Panc1 (cell line): ENCODE measurements around the gene SERPINE2. TPM values are rescaled to one million over a fixed set of nuclear protein-coding genes. Genes with fewer than 3 reads are reported as not detected.

Experiments
- ATAC-seq: fragments of 200-7000 bp; cut with Tn5 transposase; 2 replicates; pipeline ENCODE4 v1.9.1; 2020; ENCODE audit warnings: mild to moderate bottlenecking, moderate library complexity
- BruUV-seq: library from RNA; stranded (reverse); fragments of 400-500 nt; replicated peaks from 2 replicates; lab custom pipeline; 2021; lab: Mats Ljungman, UMichigan
- CTCF ChIA-PET: fragments of 300-600 bp; sonication (Branson Sonifier 250); formaldehyde crosslinking; loops from one replicate; lab custom pipeline; 2022; ENCODE audit warnings: antibody characterized with exemption; lab: Charles Lee
- POLR2A ChIA-PET: fragments of 300-600 bp; sonication (Branson Sonifier 250); formaldehyde crosslinking; loops from one replicate; lab custom pipeline; 2022; ENCODE audit warnings: antibody characterized with exemption; lab: Charles Lee
- DNase-seq: peaks from one replicate; pipeline ENCODE4 v3.0.0-alpha.2; 2010; ENCODE audit warnings: low read depth, low spot score
- H3K27ac ChIP-seq: 2 replicates; pipeline ENCODE4 v1.5.1; 2011; ENCODE audit warnings: mild to moderate bottlenecking, low read length, inconsistent platforms
- H3K27me3 ChIP-seq: fragments of 200-500 bp; sonication (Bioruptor generic); 2 replicates; pipeline ENCODE4 v1.6.0; 2014; ENCODE audit warnings: low read length, inconsistent platforms; ENCODE audit not compliant: control insufficient read depth, insufficient read depth
- H3K36me3 ChIP-seq: fragments of 200-500 bp; sonication (Bioruptor generic); 2 replicates; pipeline ENCODE4 v1.5.1; 2014; ENCODE audit warnings: inconsistent platforms, mild to moderate bottlenecking, low read length, moderate library complexity; ENCODE audit not compliant: control insufficient read depth, insufficient read depth
- H3K4me1 ChIP-seq: 2 replicates; pipeline ENCODE4 v1.5.1; 2011; ENCODE audit warnings: inconsistent platforms, mild to moderate bottlenecking, low read length, moderate library complexity; ENCODE audit not compliant: control insufficient read depth, insufficient read depth
- H3K4me3 ChIP-seq, 2 experiments: 2 replicates each; pipeline ENCODE4 v1.5.1; 2011 to 2012; ENCODE audit warnings: low read depth in 2 of 2, low read length in 2 of 2, mild to moderate bottlenecking in 2 of 2, inconsistent platforms in 1 of 2, moderate library complexity in 1 of 2
- H3K9me3 ChIP-seq: fragments of 200-500 bp; sonication (Bioruptor generic); 2 replicates; pipeline ENCODE4 v1.5.1; 2014; ENCODE audit warnings: low read depth, mild to moderate bottlenecking, inconsistent platforms, low read length, moderate library complexity; ENCODE audit not compliant: control insufficient read depth, insufficient read depth
- POLR2AphosphoS5 ChIP-seq: IDR thresholded peaks from 2 replicates; pipeline ENCODE4 v1.6.1; 2012; ENCODE audit warnings: mild to moderate bottlenecking, low read depth, low read length, moderate library complexity
- SIN3A ChIP-seq: IDR thresholded peaks from 2 replicates; pipeline ENCODE4 v1.6.1; 2012; ENCODE audit warnings: low read depth, mild to moderate bottlenecking, low read length, moderate library complexity, borderline replicate concordance; ENCODE audit not compliant: insufficient read depth
- TCF7L2 ChIP-seq: IDR thresholded peaks from 2 replicates; pipeline ENCODE4 v1.6.1; 2011; ENCODE audit warnings: mild to moderate bottlenecking, low read depth, low read length, inconsistent platforms
- in situ Hi-C: cut with HindIII; loops from 2 replicates; pipeline ENCODE4 v1.10.0; 2016; ENCODE audit warnings: low sequenced_read_pairs, low pct_unique_long_range_greater_than_20kb
- intact Hi-C: fragments of 100-400 bp; cut with micrococcal nuclease; formaldehyde crosslinking; loops from one replicate; pipeline ENCODE4 v1.10.0; 2022; ENCODE audit not compliant: unreplicated experiment
- total RNA-seq: library from RNA; stranded (reverse); gene quantifications from one replicate; pipeline ENCODE4 v1.2.1, GENCODE V29; 2021; ENCODE audit not compliant: unreplicated experiment
- TF ChIP-seq, protein P1 (sequence below): fragments of 450-650 bp; IDR thresholded peaks from 2 replicates; pipeline ENCODE4 v1.5.1; 2017; ENCODE audit warnings: mild to moderate bottlenecking
- TF ChIP-seq, protein P2 (sequence below), 2 experiments: IDR thresholded peaks; 2 replicates each; pipeline ENCODE4 v1.6.1; 2011 to 2012; ENCODE audit warnings: low read depth in 2 of 2, control low read depth in 1 of 2, low read length in 1 of 2, mild to moderate bottlenecking in 1 of 2, moderate library complexity in 1 of 2; ENCODE audit not compliant: insufficient read depth in 1 of 2

The SERPINE2 gene
- total RNA-seq, 1 experiment from 2014 or later = 3.1 TPM

DNA sequence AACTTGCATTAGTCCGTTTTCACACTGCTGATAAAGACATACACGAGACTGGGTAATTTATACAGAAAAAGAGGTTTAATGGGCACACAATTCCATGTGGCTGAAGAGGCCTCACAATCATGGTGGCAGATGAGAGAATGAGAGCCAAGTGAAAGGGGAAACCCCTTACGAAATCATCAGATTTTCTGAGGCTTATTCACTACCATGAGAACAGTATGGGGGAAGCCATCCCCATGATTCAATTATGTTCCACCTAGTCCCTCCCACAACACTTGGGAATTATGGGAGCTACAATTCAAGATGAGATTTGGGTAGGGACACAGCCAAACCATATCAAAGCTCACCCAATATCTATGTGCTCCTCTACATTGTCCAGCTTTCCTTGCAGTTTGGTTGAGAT lies 16.0 kb upstream of the SERPINE2 start:
- in situ Hi-C loops (no loop called here), intact Hi-C loops (no loop called here)
- H3K9me3 ChIP-seq = no peaks in the 10 kb centered on the region
- no TSS peak for BruUV-seq
- ATAC-seq = no peak
- DNase-seq = no peak
- H3K27ac ChIP-seq = no peak overlapping the region
- no peak overlapping the region for H3K4me3 ChIP-seq
- H3K36me3 ChIP-seq = no peaks in the 10 kb centered on the region
- ChIA-PET CTCF (interaction anchor here (0.6 kb wide), 1 partner anchor 64 kb away, joined by 7 read pairs; no protein-coding TSS in a partner anchor), POLR2A (no interaction called here)
- TF ChIP-seq POLR2AphosphoS5 = no peak
- TF ChIP-seq SIN3A = no peak
- TF ChIP-seq, protein P1, sequence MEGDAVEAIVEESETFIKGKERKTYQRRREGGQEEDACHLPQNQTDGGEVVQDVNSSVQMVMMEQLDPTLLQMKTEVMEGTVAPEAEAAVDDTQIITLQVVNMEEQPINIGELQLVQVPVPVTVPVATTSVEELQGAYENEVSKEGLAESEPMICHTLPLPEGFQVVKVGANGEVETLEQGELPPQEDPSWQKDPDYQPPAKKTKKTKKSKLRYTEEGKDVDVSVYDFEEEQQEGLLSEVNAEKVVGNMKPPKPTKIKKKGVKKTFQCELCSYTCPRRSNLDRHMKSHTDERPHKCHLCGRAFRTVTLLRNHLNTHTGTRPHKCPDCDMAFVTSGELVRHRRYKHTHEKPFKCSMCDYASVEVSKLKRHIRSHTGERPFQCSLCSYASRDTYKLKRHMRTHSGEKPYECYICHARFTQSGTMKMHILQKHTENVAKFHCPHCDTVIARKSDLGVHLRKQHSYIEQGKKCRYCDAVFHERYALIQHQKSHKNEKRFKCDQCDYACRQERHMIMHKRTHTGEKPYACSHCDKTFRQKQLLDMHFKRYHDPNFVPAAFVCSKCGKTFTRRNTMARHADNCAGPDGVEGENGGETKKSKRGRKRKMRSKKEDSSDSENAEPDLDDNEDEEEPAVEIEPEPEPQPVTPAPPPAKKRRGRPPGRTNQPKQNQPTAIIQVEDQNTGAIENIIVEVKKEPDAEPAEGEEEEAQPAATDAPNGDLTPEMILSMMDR = no peak
- TF ChIP-seq, protein P2, sequence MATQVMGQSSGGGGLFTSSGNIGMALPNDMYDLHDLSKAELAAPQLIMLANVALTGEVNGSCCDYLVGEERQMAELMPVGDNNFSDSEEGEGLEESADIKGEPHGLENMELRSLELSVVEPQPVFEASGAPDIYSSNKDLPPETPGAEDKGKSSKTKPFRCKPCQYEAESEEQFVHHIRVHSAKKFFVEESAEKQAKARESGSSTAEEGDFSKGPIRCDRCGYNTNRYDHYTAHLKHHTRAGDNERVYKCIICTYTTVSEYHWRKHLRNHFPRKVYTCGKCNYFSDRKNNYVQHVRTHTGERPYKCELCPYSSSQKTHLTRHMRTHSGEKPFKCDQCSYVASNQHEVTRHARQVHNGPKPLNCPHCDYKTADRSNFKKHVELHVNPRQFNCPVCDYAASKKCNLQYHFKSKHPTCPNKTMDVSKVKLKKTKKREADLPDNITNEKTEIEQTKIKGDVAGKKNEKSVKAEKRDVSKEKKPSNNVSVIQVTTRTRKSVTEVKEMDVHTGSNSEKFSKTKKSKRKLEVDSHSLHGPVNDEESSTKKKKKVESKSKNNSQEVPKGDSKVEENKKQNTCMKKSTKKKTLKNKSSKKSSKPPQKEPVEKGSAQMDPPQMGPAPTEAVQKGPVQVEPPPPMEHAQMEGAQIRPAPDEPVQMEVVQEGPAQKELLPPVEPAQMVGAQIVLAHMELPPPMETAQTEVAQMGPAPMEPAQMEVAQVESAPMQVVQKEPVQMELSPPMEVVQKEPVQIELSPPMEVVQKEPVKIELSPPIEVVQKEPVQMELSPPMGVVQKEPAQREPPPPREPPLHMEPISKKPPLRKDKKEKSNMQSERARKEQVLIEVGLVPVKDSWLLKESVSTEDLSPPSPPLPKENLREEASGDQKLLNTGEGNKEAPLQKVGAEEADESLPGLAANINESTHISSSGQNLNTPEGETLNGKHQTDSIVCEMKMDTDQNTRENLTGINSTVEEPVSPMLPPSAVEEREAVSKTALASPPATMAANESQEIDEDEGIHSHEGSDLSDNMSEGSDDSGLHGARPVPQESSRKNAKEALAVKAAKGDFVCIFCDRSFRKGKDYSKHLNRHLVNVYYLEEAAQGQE (IDR thresholded peaks at IDR 0.05; ENCODE audit: insufficient read depth in 1 of 2, low read depth in 2 of 2, low read length in 1 of 2) = no peak
- no peak for TF ChIP-seq TCF7L2
- H3K27me3 ChIP-seq = peaks cover 18% of the 10 kb centered on the region; the same call in 1 of the 2 replicates
- no peaks in the 10 kb centered on the region for H3K4me1 ChIP-seq

DNA sequence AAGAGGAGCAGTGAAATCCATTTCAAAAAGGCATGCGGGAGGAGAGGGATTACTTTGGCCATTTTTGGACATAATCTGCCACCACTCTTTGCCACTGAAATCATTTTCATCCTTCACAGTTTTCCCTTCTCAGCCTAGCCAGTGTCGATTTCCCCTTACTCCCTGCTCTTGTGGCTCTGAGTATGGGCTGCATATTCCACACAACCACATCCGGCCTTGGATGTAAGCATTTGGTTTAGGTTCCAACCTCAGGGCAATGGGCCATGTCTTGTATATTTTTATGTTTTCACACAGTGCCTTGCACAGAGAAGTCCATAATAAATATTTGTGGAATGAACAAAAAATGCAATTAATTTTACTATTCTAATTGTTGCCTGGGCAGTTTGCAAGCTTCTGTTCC lies 7.7 kb upstream of the SERPINE2 start:
- BruUV-seq = no TSS peak
- no peak for ATAC-seq
- TF ChIP-seq TCF7L2 (no peak), POLR2AphosphoS5 (no peak), SIN3A (no peak)
- TF ChIP-seq, protein P1 = no peak
- TF ChIP-seq, protein P2 (IDR thresholded peaks at IDR 0.05; ENCODE audit: insufficient read depth in 1 of 2, low read depth in 2 of 2, low read length in 1 of 2) = no peak
- CTCF ChIA-PET = no interaction called here
- POLR2A ChIA-PET = no interaction called here
- no peaks in the 10 kb centered on the region for H3K9me3 ChIP-seq
- no peak overlapping the region for H3K27ac ChIP-seq
- no peak overlapping the region for H3K4me3 ChIP-seq
- H3K27me3 ChIP-seq = peaks cover 23% of the 10 kb centered on the region
- H3K4me1 ChIP-seq = no peaks in the 10 kb centered on the region
- intact Hi-C loops = no loop called here
- in situ Hi-C loops = no loop called here
- H3K36me3 ChIP-seq = no peaks in the 10 kb centered on the region
- DNase-seq = no peak
